ENCODE data around the gene NPHP4. TPM values are rescaled to one million over a fixed set of nuclear protein-coding genes. Genes with fewer than 3 reads are reported as not detected.

Gene NPHP4
- total and polyA plus RNA-seq, 2 donors (not counting 3 experiments of a cell fraction or from before 2014, with no cell fraction given) = 4.4 to 11.7 TPM

DNA sequence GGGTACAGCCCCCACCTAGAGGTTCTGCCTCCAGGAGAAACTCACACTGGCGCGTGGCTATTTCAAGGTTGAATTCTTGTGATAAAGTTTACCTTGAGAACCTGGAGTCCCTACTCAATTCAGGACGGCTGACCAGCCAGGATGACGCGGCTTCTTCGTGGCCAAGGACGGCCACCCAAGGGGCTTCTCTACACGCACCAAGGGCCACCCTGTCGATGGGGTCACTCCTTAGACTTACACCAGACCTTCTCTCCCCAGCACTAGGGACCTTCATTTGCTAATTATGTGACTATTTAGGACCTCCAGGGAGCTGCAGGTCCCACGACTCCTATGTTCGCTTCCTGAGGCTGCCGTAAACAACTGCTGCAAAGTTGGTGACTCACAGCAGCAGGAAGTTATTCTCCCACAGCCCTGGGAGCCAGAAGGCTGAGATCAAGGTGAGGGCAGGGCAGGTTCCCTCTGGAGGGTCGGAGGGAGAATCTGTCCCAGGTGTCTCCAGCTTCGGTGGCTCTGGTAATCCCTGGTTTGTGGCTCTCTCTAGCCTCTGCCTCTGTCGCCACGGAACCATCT is 135.9 kb downstream of the NPHP4 start:
- Histone ChIP-seq H3K27ac (ENCODE audit: insufficient read depth, low read depth, low read length) (no peak overlapping the region), H3K9me3 (replicated peaks; ENCODE audit: control insufficient read depth, insufficient read depth, low read length) (no peaks in the 10 kb centered on the region), H2AFZ (ENCODE audit: low read depth, low read length) (no peak overlapping the region), H4K20me1 (replicated peaks; ENCODE audit: control insufficient read depth, extremely low read depth, insufficient read depth, low read length) (no peaks in the 10 kb centered on the region), H3K27me3 (ENCODE audit: control insufficient read depth in 2 of 2, insufficient read depth in 2 of 2, low read length in 2 of 2) (no peaks in the 10 kb centered on the region), H3K4me1 (ENCODE audit: control insufficient read depth, extremely low read depth, insufficient read depth, low read length) (no peaks in the 10 kb centered on the region), H3K79me2 (ENCODE audit: control insufficient read depth, insufficient read depth, low read length) (no peaks in the 10 kb centered on the region), H3K9ac (replicated peaks; ENCODE audit: extremely low read depth, insufficient read depth, low read length) (no peak overlapping the region), H3K4me3 (replicated peaks in 1 of 3; ENCODE audit: insufficient read depth in 1 of 3, low read depth in 1 of 3, low read length in 3 of 3) (no peak overlapping the region), H3K9me1 (replicated peaks; ENCODE audit: control insufficient read depth, extremely low read depth, insufficient read depth, low read length) (no peaks in the 10 kb centered on the region), H3K36me3 (ENCODE audit: control insufficient read depth in 2 of 2, extremely low read depth in 1 of 2, insufficient read depth in 2 of 2, low read length in 2 of 2) (no peaks in the 10 kb centered on the region), H3K4me2 (ENCODE audit: insufficient read depth, low read length) (no peak overlapping the region)
- CTCF ChIA-PET = no interaction called here
- dilution Hi-C loops (cut with MboI; ENCODE audit: extremely low pct_ligation_motif_present, low sequenced_read_pairs) (no loop called here), intact Hi-C loops (cut with micrococcal nuclease) (no loop called here)
- BruUV-seq (replicated peaks) = no TSS peak
- DNase-seq (ENCODE audit: low read depth, low spot score) (peak; percentile 52), FAIRE-seq (no peak)
- POLR2A ChIA-PET = no interaction called here
- no peak for TF ChIP-seq POLR2AphosphoS5 (IDR thresholded peaks at IDR 0.05; ENCODE audit: insufficient read depth, low read depth, low read length)
- TF ChIP-seq FOS (IDR thresholded peaks at IDR 0.05; ENCODE audit: borderline replicate concordance, insufficient read depth, low read length) = peak; percentile 35

DNA sequence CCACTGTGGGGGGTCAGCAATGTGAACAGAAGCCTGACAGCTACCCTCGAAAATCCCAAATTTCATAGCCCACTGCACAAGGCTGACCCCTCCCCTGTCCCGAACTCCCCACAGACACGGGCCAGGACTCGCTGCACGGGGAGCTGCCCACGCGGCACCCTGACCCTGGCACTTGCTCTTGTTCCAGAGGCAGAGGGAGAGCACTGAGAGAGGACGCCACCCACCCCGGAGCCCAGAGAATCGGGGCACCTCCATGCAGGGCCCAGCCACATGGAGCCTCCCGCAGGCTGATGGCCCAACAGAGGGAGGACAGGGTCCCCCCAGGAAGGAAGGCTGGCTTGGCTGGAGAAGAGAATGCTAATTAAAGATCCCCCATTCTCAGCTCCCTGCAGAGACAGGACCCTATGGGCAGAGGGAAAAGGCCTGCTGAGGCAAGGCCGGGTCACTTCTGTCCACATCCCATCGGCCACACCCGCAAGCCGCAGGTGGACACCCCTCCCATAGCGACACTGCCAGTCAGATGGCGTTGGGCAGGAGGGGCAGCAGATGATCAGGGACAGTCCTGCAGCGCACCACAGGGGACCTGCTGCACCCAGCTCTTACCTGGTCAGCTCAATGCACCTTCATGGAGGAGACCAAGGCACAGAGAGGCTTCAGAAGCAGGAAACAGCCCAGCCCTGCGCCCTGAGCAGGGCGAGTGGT is 136.9 kb downstream of the NPHP4 start:
- DNase-seq (ENCODE audit: low read depth, low spot score) (no peak), FAIRE-seq (no peak)
- Histone ChIP-seq H3K4me3 (replicated peaks in 1 of 3; ENCODE audit: insufficient read depth in 1 of 3, low read depth in 1 of 3, low read length in 3 of 3) (no peak overlapping the region), H2AFZ (ENCODE audit: low read depth, low read length) (no peak overlapping the region), H3K4me2 (ENCODE audit: insufficient read depth, low read length) (no peak overlapping the region), H3K27me3 (ENCODE audit: control insufficient read depth in 2 of 2, insufficient read depth in 2 of 2, low read length in 2 of 2) (no peaks in the 10 kb centered on the region), H3K4me1 (ENCODE audit: control insufficient read depth, extremely low read depth, insufficient read depth, low read length) (no peaks in the 10 kb centered on the region), H4K20me1 (replicated peaks; ENCODE audit: control insufficient read depth, extremely low read depth, insufficient read depth, low read length) (no peaks in the 10 kb centered on the region), H3K9me3 (replicated peaks; ENCODE audit: control insufficient read depth, insufficient read depth, low read length) (no peaks in the 10 kb centered on the region), H3K27ac (ENCODE audit: insufficient read depth, low read depth, low read length) (no peak overlapping the region), H3K9ac (replicated peaks; ENCODE audit: extremely low read depth, insufficient read depth, low read length) (no peak overlapping the region), H3K79me2 (ENCODE audit: control insufficient read depth, insufficient read depth, low read length) (no peaks in the 10 kb centered on the region), H3K36me3 (ENCODE audit: control insufficient read depth in 2 of 2, extremely low read depth in 1 of 2, insufficient read depth in 2 of 2, low read length in 2 of 2) (no peaks in the 10 kb centered on the region), H3K9me1 (replicated peaks; ENCODE audit: control insufficient read depth, extremely low read depth, insufficient read depth, low read length) (no peaks in the 10 kb centered on the region)
- dilution Hi-C loops (cut with MboI; ENCODE audit: extremely low pct_ligation_motif_present, low sequenced_read_pairs) = no loop called here
- TF ChIP-seq FOS (IDR thresholded peaks at IDR 0.05; ENCODE audit: borderline replicate concordance, insufficient read depth, low read length) (no peak), POLR2AphosphoS5 (IDR thresholded peaks at IDR 0.05; ENCODE audit: insufficient read depth, low read depth, low read length) (no peak), POLR2A (IDR thresholded peaks at IDR 0.05; ENCODE audit: low read depth, low read length) (no peak), MYC (IDR thresholded peaks at IDR 0.05; ENCODE audit: low read depth, low read length) (no peak), EZH2 (IDR thresholded peaks at IDR 0.05; ENCODE audit: borderline replicate concordance, low read depth, low read length, severe bottlenecking) (no peak), CTCF (IDR thresholded peaks at IDR 0.05; ENCODE audit: extremely low read depth in 1 of 2, insufficient read depth in 1 of 2, low read depth in 1 of 2, low read length in 2 of 2) (no peak), JUN (IDR thresholded peaks at IDR 0.05; ENCODE audit: borderline replicate concordance, insufficient read depth, insufficient read length, low read depth) (no peak), GATA2 (IDR thresholded peaks at IDR 0.05; ENCODE audit: insufficient read depth, insufficient read length, low read depth, low read length) (no peak)
- TF ChIP-seq, protein P1, sequence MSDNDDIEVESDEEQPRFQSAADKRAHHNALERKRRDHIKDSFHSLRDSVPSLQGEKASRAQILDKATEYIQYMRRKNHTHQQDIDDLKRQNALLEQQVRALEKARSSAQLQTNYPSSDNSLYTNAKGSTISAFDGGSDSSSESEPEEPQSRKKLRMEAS (IDR thresholded peaks at IDR 0.05; ENCODE audit: insufficient read depth, insufficient read length) = no peak
- ChIA-PET POLR2A (no interaction called here), CTCF (no interaction called here)
- intact Hi-C loops (cut with micrococcal nuclease) = no loop called here
- BruUV-seq (replicated peaks) = no TSS peak

Data from endothelial cell of umbilical vein (primary cell).